Small intestine (tissue), 7 donors: ENCODE results near the gene NCAPD2. TPM values are rescaled to one million over a fixed set of nuclear protein-coding genes. Genes with fewer than 3 reads are reported as not detected.
"Not testable (repeated sequence)": the region's sequence is repeated elsewhere in the genome, so short reads cannot be mapped to it uniquely, and the experiment has no call there.

ENCODE experiments used
- DNase-seq, 2 donors: peaks; one replicate each; pipeline versions ENCODE4 v3.0.0 to v3.0.0-alpha.2; 2013
- FAIRE-seq: peaks from 2 replicates; lab custom pipeline; 2012; peaks lifted over from hg19 to GRCh38; lab: Jason Lieb, UNC
- H3K27ac ChIP-seq, 3 donors: one replicate each; pipeline ENCODE4 v1.5.1; 2013; ENCODE audit warnings: low read length in 2 of 3, mild to moderate bottlenecking in 2 of 3, control low read depth in 1 of 3, inconsistent platforms in 1 of 3, low read depth in 1 of 3, moderate library complexity in 1 of 3
- H3K27me3 ChIP-seq, 3 donors: one replicate each; pipeline ENCODE4 v1.6.1; 2013; ENCODE audit warnings: low read length in 3 of 3, inconsistent platforms in 1 of 3; ENCODE audit not compliant: control insufficient read depth in 3 of 3, insufficient read depth in 3 of 3
- H3K36me3 ChIP-seq, 3 donors: one replicate each; pipeline ENCODE4 v1.6.1; 2013; ENCODE audit warnings: low read length in 3 of 3, inconsistent platforms in 1 of 3, low read depth in 1 of 3, mild to moderate bottlenecking in 1 of 3, moderate library complexity in 1 of 3; ENCODE audit not compliant: control insufficient read depth in 3 of 3, insufficient read depth in 2 of 3
- H3K4me1 ChIP-seq, 3 donors: one replicate each; pipeline ENCODE4 v1.6.1; 2013; ENCODE audit warnings: low read length in 2 of 3, inconsistent platforms in 1 of 3, low read depth in 1 of 3, mild to moderate bottlenecking in 1 of 3, moderate library complexity in 1 of 3; ENCODE audit not compliant: control insufficient read depth in 3 of 3, insufficient read depth in 2 of 3
- H3K4me3 ChIP-seq, 3 donors: one replicate each; pipeline ENCODE4 v1.5.1; 2013; ENCODE audit warnings: low read length in 3 of 3, control low read depth in 1 of 3, inconsistent platforms in 1 of 3, low read depth in 1 of 3, mild to moderate bottlenecking in 1 of 3, moderate library complexity in 1 of 3
- H3K9me3 ChIP-seq, 2 donors: one replicate each; pipeline ENCODE4 v1.6.1; 2013; ENCODE audit warnings: low read depth in 1 of 2, low read length in 1 of 2; ENCODE audit not compliant: control insufficient read depth in 2 of 2, insufficient read depth in 1 of 2
- WGBS, 3 donors: extraction: QIAGEN DNeasy Blood & Tissue Kit; methylation state at CpG; one replicate each; pipeline ENCODE4 v1.1.7; 2013; 5-methylcytosine and 5-hydroxymethylcytosine counted together
- polyA plus RNA-seq, 4 donors: library from polyadenylated mRNA; stranded (reverse) in 3 of 4; unstranded in 1 of 4; fragments of 200-250 nt in 3 of 4; fragments of 120-200 nt in 1 of 4; gene quantifications; one replicate each; pipeline versions ENCODE4 v1.2.1 to v1.2.3, GENCODE V29; 2013
- donor health status: healthy with polysubstance abuse.
- donor health status: control.
- donor health status: control.
- donor health status: Bipolar disorder and iron deficiency.
- donor health status: healthy.

Gene NCAPD2
- polyA plus RNA-seq, 4 donors, result 6.5 to 39.1 (median 22.1) TPM

GRCh38 chr12:6477601-6478377 lies 16.1 kb upstream of the NCAPD2 start:
- not testable (repeated sequence) for H3K27ac ChIP-seq, H3K36me3 ChIP-seq, H3K4me3 ChIP-seq, DNase-seq, FAIRE-seq, H3K4me1 ChIP-seq, H3K27me3 ChIP-seq, H3K9me3 ChIP-seq
- WGBS, 3 donors, result 93 to 96% (median 95%) methylated on average over 36 to 37 of the region's 37 CpGs

- Histone ChIP-seq H3K27me3 (no peaks in the 10 kb centered on the region), H3K27ac (no peak overlapping the region), H3K4me3 (no peak overlapping the region), H3K9me3 (no peaks in the 10 kb centered on the region), H3K4me1 (no peaks in the 10 kb centered on the region), H3K36me3 (no peaks in the 10 kb centered on the region)
- DNase-seq (no peak), FAIRE-seq (no peak)
- 84 to 96% (median 92%) methylated on average over 20 of the region's 20 CpGs for WGBS, 3 donors
Observed at GRCh38 chr12:6478416-6478815, 15.5 kb upstream of the NCAPD2 start.

- Histone ChIP-seq H3K27ac (no peak overlapping the region), H3K4me1 (peaks cover 3 to 8% (median 4%) of the 10 kb centered on the region in 3 donors), H3K9me3 (no peaks in the 10 kb centered on the region), H3K4me3 (no peak overlapping the region), H3K36me3 (peaks cover 0 to 9% (median 0%) of the 10 kb centered on the region in 3 donors), H3K27me3 (no peaks in the 10 kb centered on the region)
- 82 to 89% (median 83%) methylated on average over 1 of the region's 1 CpG for WGBS, 3 donors
- DNase-seq (no peak), FAIRE-seq (no peak)
Observed at GRCh38 chr12:6488240-6488639, 5.7 kb upstream of the NCAPD2 start.

GRCh38 chr12:6489449-6489848 lies 4.5 kb upstream of the NCAPD2 start:
- Histone ChIP-seq H3K4me3 (no peak overlapping the region), H3K36me3 (peaks cover 0 to 9% (median 0%) of the 10 kb centered on the region in 3 donors)
- FAIRE-seq, result no peak

GRCh38 chr12:6490673-6491072 lies 3.2 kb upstream of the NCAPD2 start:
- 95 to 100% (median 98%) methylated on average over 1 of the region's 1 CpG for WGBS, 3 donors
- H3K27ac ChIP-seq, H3K27me3 ChIP-seq, H3K9me3 ChIP-seq, H3K36me3 ChIP-seq, H3K4me3 ChIP-seq, DNase-seq, FAIRE-seq: not testable (repeated sequence)
- peaks cover 7 to 19% (median 7%) of the 10 kb centered on the region in 3 donors for H3K4me1 ChIP-seq

More at GRCh38 chr12:6489449-6489848, 4.5 kb upstream of the NCAPD2 start:
- no peak for DNase-seq
- H3K4me1 ChIP-seq, result peaks cover 3 to 10% (median 4%) of the 10 kb centered on the region in 3 donors
- no peaks in the 10 kb centered on the region for H3K27me3 ChIP-seq
- no peaks in the 10 kb centered on the region for H3K9me3 ChIP-seq
- no peak overlapping the region for H3K27ac ChIP-seq
- WGBS, 3 donors, result 64 to 68% (median 67%) methylated on average over 4 of the region's 4 CpGs

- 0 to 1% (median 1%) methylated on average over 37 to 39 of the region's 39 CpGs for WGBS, 3 donors
- peaks cover 7 to 22% (median 7%) of the 10 kb centered on the region in 3 donors for H3K4me1 ChIP-seq
- DNase-seq (peak; percentile 96 to 98), FAIRE-seq (no peak)
- H3K4me3 ChIP-seq, result peak within 1 kb of the TSS; percentile 53 to 77 (median 59)
- no peaks in the 10 kb centered on the region for H3K9me3 ChIP-seq
- H3K36me3 ChIP-seq, result peaks cover 5 to 21% (median 6%) of the 10 kb centered on the region in 3 donors
- peak within 1 kb of the TSS; percentile 77 to 99 (median 95) for H3K27ac ChIP-seq
- no peaks in the 10 kb centered on the region for H3K27me3 ChIP-seq
Observed at GRCh38 chr12:6492838-6493496, 935 bp upstream of the NCAPD2 start, which contains the start of gene MRPL51. MRPL51 (minus strand) TSS chr12:6493262; CDS start chr12:6493136, 126 bp downstream.

- WGBS, 3 donors, result 0 to 1% (median 1%) methylated on average over 14 of the region's 14 CpGs
- Histone ChIP-seq H3K4me3 (peak overlapping the region; percentile 53 to 58 (median 55)), H3K36me3 (peaks cover 5 to 31% (median 6%) of the 10 kb centered on the region in 3 donors), H3K9me3 (no peaks in the 10 kb centered on the region), H3K27me3 (no peaks in the 10 kb centered on the region), H3K4me1 (peaks cover 7 to 22% (median 7%) of the 10 kb centered on the region in 3 donors), H3K27ac (peak overlapping the region; percentile 8 to 72 (median 57))
- peak in 1 of 2 donors; percentile 8 for DNase-seq
- FAIRE-seq, result no peak
Observed at GRCh38 chr12:6494258-6494743, 399 bp downstream of the NCAPD2 start.

- 38 to 63% (median 52%) methylated on average over 1 of the region's 1 CpG for WGBS, 3 donors
- H3K27me3 ChIP-seq, result no peaks in the 10 kb centered on the region
- H3K9me3 ChIP-seq, result no peaks in the 10 kb centered on the region
- H3K4me1 ChIP-seq, result peaks cover 7 to 22% (median 7%) of the 10 kb centered on the region in 3 donors
- H3K4me3 ChIP-seq, result peak overlapping the region in 1 of 3 donors; percentile 58
- DNase-seq (no peak), FAIRE-seq (no peak)
- peaks cover 5 to 38% (median 6%) of the 10 kb centered on the region in 3 donors for H3K36me3 ChIP-seq
- H3K27ac ChIP-seq, result no peak overlapping the region
Observed at GRCh38 chr12:6494968-6495367, 1.1 kb downstream of the NCAPD2 start.
